Large intestine (tissue), 3 donors: ENCODE measurements around the gene PRKAG3. TPM values are rescaled to one million over a fixed set of nuclear protein-coding genes. Genes with fewer than 3 reads are reported as not detected.

Experiments used
- DNase-seq, 2 donors: peaks; one replicate each; pipeline versions ENCODE4 v3.0.0 to v3.0.0-alpha.2; 2013
- H3K27ac ChIP-seq: one replicate; pipeline ENCODE4 v1.5.1; 2013; ENCODE audit warnings: low read length
- H3K27me3 ChIP-seq: 2 replicates; pipeline ENCODE4 v1.6.1; 2013; ENCODE audit warnings: low read length; ENCODE audit not compliant: control insufficient read depth, insufficient read depth
- H3K36me3 ChIP-seq: 2 replicates; pipeline ENCODE4 v1.6.1; 2013; ENCODE audit warnings: low read length; ENCODE audit not compliant: control insufficient read depth, insufficient read depth
- H3K4me1 ChIP-seq: one replicate; pipeline ENCODE4 v1.6.1; 2013; ENCODE audit warnings: low read length; ENCODE audit not compliant: control insufficient read depth, insufficient read depth
- H3K4me3 ChIP-seq: one replicate; pipeline ENCODE4 v1.5.1; 2013; ENCODE audit warnings: low read length
- H3K9me3 ChIP-seq: one replicate; pipeline ENCODE4 v1.6.1; 2013; ENCODE audit warnings: mild to moderate bottlenecking, low read depth, low read length, moderate library complexity; ENCODE audit not compliant: control insufficient read depth
- WGBS: methylation state at CpG from one replicate; pipeline ENCODE4 v1.1.5; 2013; ENCODE audit warnings: low lambda C conversion rate; ENCODE audit not compliant: insufficient coverage; 5-methylcytosine and 5-hydroxymethylcytosine counted together
- polyA plus RNA-seq: library from polyadenylated mRNA; unstranded; fragments of 120-200 nt; gene quantifications from one replicate; pipeline ENCODE4 v1.2.1, GENCODE V29; 2013

The PRKAG3 gene
- polyA plus RNA-seq, 1 donor, result 0.07 TPM

DNA sequence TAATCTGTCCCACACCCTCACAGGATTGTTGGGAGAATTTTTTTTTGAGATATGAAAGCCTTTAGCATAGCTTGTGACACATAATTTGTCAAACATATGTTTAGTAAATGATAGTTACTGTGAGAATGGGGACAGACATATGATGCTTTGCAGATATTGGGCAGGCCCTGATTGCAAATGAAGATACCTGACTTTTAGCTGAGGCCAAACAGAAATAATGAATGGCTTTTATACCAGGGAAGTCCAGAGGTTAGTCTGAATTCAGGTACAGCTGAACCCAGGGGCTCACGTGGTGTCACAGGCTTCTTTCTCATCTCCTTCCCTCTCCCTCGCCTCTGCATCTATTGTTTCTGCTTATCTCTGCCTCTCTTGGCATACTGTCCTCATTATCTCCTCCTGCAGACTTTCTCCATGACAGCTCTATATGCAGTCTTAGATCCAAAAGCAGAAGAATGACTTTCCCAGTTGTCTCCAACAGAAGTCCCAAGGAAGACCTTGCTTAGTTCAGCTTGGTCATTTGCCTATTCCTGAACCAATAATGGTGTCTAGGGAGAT lies 44.2 kb upstream of the PRKAG3 start:
- no CpG with 5 or more reads among the region's 2 CpGs for WGBS

GRCh38 chr2:218873359-218874194 lies 42.0 kb upstream of the PRKAG3 start:
- H3K9me3 ChIP-seq, result peaks cover 11% of the 10 kb centered on the region
- H3K36me3 ChIP-seq, result no peaks in the 10 kb centered on the region
- no peak overlapping the region for H3K27ac ChIP-seq
- no peak overlapping the region for H3K4me3 ChIP-seq
- no peak for DNase-seq
- no CpG with 5 or more reads among the region's 86 CpGs for WGBS
- H3K27me3 ChIP-seq, result peaks cover 98% of the 10 kb centered on the region
- H3K4me1 ChIP-seq, result peaks cover 3% of the 10 kb centered on the region

More for the DNA sequence above, 44.2 kb upstream of the PRKAG3 start:
- peaks cover 10% of the 10 kb centered on the region for H3K9me3 ChIP-seq
- peaks cover 10% of the 10 kb centered on the region for H3K4me1 ChIP-seq
- no peak overlapping the region for H3K4me3 ChIP-seq
- H3K27ac ChIP-seq, result no peak overlapping the region
- peaks cover 98% of the 10 kb centered on the region for H3K27me3 ChIP-seq
- H3K36me3 ChIP-seq, result no peaks in the 10 kb centered on the region
- no peak for DNase-seq

GRCh38 chr2:218872645-218873358 lies 41.2 kb upstream of the PRKAG3 start:
- H3K36me3 ChIP-seq, result no peaks in the 10 kb centered on the region
- WGBS, result 5% methylated on average over 5 of the region's 22 CpGs
- DNase-seq, result no peak
- H3K4me1 ChIP-seq, result peaks cover 3% of the 10 kb centered on the region
- H3K4me3 ChIP-seq, result no peak overlapping the region
- H3K9me3 ChIP-seq, result peaks cover 11% of the 10 kb centered on the region
- H3K27me3 ChIP-seq, result peaks cover 96% of the 10 kb centered on the region
- H3K27ac ChIP-seq, result no peak overlapping the region

GRCh38 chr2:218871345-218872302 lies 40.0 kb upstream of the PRKAG3 start:
- Histone ChIP-seq H3K4me1 (peaks cover 3% of the 10 kb centered on the region), H3K9me3 (peaks cover 11% of the 10 kb centered on the region), H3K27ac (no peak overlapping the region), H3K27me3 (peaks cover 97% of the 10 kb centered on the region), H3K4me3 (no peak overlapping the region), H3K36me3 (no peaks in the 10 kb centered on the region)
- DNase-seq, result no peak
- WGBS, result 20% methylated on average over 1 of the region's 60 CpGs

DNA sequence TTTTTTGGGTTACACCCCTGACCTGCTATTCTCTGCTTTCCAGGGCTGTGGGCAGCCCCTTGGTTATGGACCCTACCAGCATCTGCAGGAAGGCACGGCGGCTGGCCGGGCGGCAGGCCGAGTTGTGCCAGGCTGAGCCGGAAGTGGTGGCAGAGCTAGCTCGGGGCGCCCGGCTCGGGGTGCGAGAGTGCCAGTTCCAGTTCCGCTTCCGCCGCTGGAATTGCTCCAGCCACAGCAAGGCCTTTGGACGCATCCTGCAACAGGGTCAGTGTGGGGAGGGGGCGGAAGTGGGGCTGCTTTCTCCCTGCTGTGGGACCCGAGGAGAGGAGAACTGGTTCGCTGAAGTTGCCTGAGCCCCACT lies 39.4 kb upstream of the PRKAG3 start:
- peaks cover 3% of the 10 kb centered on the region for H3K4me1 ChIP-seq
- no peak for DNase-seq
- no peak overlapping the region for H3K4me3 ChIP-seq
- WGBS, result no CpG with 5 or more reads among the region's 18 CpGs
- H3K27ac ChIP-seq, result no peak overlapping the region
- H3K36me3 ChIP-seq, result no peaks in the 10 kb centered on the region
- H3K27me3 ChIP-seq, result peaks cover 97% of the 10 kb centered on the region
- H3K9me3 ChIP-seq, result peaks cover 11% of the 10 kb centered on the region

GRCh38 chr2:218869064-218869463 lies 37.5 kb upstream of the PRKAG3 start:
- peaks cover 90% of the 10 kb centered on the region for H3K27me3 ChIP-seq
- no peak overlapping the region for H3K4me3 ChIP-seq
- no peaks in the 10 kb centered on the region for H3K36me3 ChIP-seq
- no peak overlapping the region for H3K27ac ChIP-seq
- peaks cover 11% of the 10 kb centered on the region for H3K9me3 ChIP-seq
- H3K4me1 ChIP-seq, result peaks cover 3% of the 10 kb centered on the region
- WGBS, result no CpG with 5 or more reads among the region's 9 CpGs
- DNase-seq, result no peak

DNA sequence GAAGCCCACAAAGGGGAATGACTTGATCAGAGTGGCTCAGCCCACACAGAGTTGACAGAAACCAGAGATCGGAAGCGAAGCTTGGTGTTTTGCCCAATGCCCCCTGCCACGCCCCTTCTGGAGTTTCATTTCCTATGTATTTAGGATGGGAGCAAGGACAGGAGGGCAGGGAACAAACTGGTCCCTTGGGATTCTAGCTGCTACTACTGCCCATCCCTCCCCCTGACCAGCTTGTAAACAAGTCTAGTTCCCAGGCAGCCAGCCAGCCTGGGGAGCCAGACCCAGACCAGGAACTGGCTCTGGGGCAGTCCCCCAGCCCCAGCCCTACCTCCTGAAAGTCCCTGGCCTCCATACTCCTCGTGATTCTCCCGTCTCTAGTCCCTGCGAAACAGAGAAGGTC lies 36.3 kb upstream of the PRKAG3 start:
- Histone ChIP-seq H3K4me1 (peaks cover 3% of the 10 kb centered on the region), H3K9me3 (peaks cover 7% of the 10 kb centered on the region), H3K27ac (no peak overlapping the region), H3K27me3 (peaks cover 89% of the 10 kb centered on the region), H3K4me3 (no peak overlapping the region), H3K36me3 (no peaks in the 10 kb centered on the region)
- no peak for DNase-seq
- no CpG with 5 or more reads among the region's 6 CpGs for WGBS

- Histone ChIP-seq H3K9me3 (peaks cover 3% of the 10 kb centered on the region), H3K27me3 (peaks cover 89% of the 10 kb centered on the region), H3K4me1 (no peaks in the 10 kb centered on the region), H3K36me3 (no peaks in the 10 kb centered on the region), H3K4me3 (no peak overlapping the region), H3K27ac (no peak overlapping the region)
- WGBS, result no CpG with 5 or more reads among the region's 6 CpGs
- no peak for DNase-seq
These were observed 34.4 kb upstream of the PRKAG3 start for GRCh38 chr2:218865999-218866398.

GRCh38 chr2:218865396-218865795 lies 33.8 kb upstream of the PRKAG3 start:
- no peak for DNase-seq
- Histone ChIP-seq H3K27me3 (peaks cover 89% of the 10 kb centered on the region), H3K9me3 (no peaks in the 10 kb centered on the region), H3K27ac (no peak overlapping the region), H3K36me3 (no peaks in the 10 kb centered on the region), H3K4me3 (no peak overlapping the region), H3K4me1 (peaks cover under 1% of the 10 kb centered on the region)
- no CpG with 5 or more reads among the region's 4 CpGs for WGBS
